HPDE6-E6E7 (cell line): ENCODE results near the gene MEF2A.
"Not testable (repeated sequence)": the region's sequence is repeated elsewhere in the genome, so short reads cannot be mapped to it uniquely, and the experiment has no call there.

Experiments used
- DNase-seq: peaks from one replicate; pipeline ENCODE4 v3.0.0; 2011; ENCODE audit warnings: missing footprints; ENCODE audit errors: extremely low spot score

Gene MEF2A

GRCh38 chr15:99731336-99732123, 165.7 kb downstream of the MEF2A start:
- DNase-seq = no peak

- DNase-seq = no peak
Measured at GRCh38 chr15:99732124-99732750, 166.5 kb downstream of the MEF2A start.

GRCh38 chr15:99732751-99733267, 167.0 kb downstream of the MEF2A start:
- no peak for DNase-seq

GRCh38 chr15:99733268-99734039, 167.7 kb downstream of the MEF2A start, which contains the start of gene LYSMD4:
Gene LYSMD4 (minus strand): TSS chr15:99733437. CDS start chr15:99731999, 1,438 bp downstream.
- DNase-seq = peak; percentile 98

- not testable (repeated sequence) for DNase-seq
Measured at GRCh38 chr15:99734040-99734291, 168.2 kb downstream of the MEF2A start.

- no peak for DNase-seq
Measured at GRCh38 chr15:99734575-99734974, 168.8 kb downstream of the MEF2A start.

GRCh38 chr15:99735868-99736267, 170.1 kb downstream of the MEF2A start:
- no peak for DNase-seq

- no peak for DNase-seq
Measured at GRCh38 chr15:99736702-99737101, 170.9 kb downstream of the MEF2A start.

- DNase-seq = no peak
Measured at GRCh38 chr15:99738021-99738847, 172.4 kb downstream of the MEF2A start.

- DNase-seq = no peak
Measured at GRCh38 chr15:99741835-99742234, 176.1 kb downstream of the MEF2A start.

- DNase-seq = no peak
Measured at GRCh38 chr15:99744142-99744541, 178.4 kb downstream of the MEF2A start.

- DNase-seq = no peak
Measured at GRCh38 chr15:99745370-99746086, 179.7 kb downstream of the MEF2A start.

- DNase-seq = no peak
Measured at GRCh38 chr15:99749386-99749785, 183.6 kb downstream of the MEF2A start.

- not testable (repeated sequence) for DNase-seq
Measured at GRCh38 chr15:99750326-99750725, 184.5 kb downstream of the MEF2A start.

- DNase-seq = no peak
Measured at GRCh38 chr15:99752556-99752955, 186.8 kb downstream of the MEF2A start.

- no peak for DNase-seq
Measured at GRCh38 chr15:99753066-99753465, 187.3 kb downstream of the MEF2A start.

GRCh38 chr15:99755692-99756409, 190.1 kb downstream of the MEF2A start:
- DNase-seq = peak; percentile 57

- DNase-seq = no peak
Measured at GRCh38 chr15:99762288-99762687, 196.5 kb downstream of the MEF2A start.

- DNase-seq = no peak
Measured at GRCh38 chr15:99763827-99764226, 198.0 kb downstream of the MEF2A start.

GRCh38 chr15:99764522-99764921, 198.7 kb downstream of the MEF2A start:
- no peak for DNase-seq
